ENCODE data around the gene ISCA2.

The ISCA2 gene

DNA sequence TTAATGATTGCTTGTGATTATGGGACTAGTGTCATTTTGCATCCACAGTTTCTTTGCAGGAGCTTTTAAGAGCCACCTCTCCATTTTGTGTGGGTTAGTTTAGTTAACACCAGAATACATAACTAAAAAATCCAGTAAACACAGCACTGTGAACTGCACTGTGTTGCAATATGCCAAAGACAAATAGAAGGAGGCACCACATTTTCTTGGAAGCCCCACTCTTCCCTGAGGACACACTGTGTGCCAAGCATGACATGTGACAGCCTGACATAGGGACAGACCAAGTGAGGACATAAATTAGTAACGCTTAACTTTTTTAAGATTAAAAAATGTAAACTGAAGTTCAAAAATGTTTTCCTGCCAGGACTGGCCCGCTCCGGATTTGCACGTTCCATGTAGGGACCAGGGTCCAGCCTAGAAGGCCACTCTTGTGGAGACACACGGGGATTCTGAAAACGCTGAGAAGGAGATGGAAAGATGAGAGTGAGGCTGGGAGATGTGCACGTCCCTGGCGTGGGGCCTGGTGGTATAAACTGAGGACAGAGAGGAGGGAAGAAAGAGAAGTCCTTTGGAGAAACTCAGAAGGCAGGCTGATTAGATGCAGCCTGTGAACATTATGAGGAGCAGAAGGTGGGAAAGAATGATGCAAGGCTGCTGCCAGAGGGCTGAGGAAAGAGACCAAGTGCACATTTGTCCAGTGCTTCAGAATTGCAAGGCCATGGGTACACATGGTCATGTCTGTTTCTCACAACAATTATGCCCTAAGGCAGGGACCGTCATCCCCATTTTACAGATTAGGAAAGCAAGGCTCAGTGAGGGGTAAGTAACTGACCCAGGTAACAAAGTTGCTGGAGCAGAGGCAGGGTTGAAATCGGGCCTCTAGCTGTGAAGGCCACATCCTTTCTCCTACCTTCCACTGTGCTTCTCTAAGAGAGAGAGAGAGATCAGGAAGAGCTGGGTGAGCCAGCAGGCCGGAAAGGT, 45.1 kb downstream of the ISCA2 start:
- no peak overlapping the region for H3K4me3 ChIP-seq (ENCODE audit: control insufficient read depth, low read depth, low read length)
- TF ChIP-seq, protein P1, sequence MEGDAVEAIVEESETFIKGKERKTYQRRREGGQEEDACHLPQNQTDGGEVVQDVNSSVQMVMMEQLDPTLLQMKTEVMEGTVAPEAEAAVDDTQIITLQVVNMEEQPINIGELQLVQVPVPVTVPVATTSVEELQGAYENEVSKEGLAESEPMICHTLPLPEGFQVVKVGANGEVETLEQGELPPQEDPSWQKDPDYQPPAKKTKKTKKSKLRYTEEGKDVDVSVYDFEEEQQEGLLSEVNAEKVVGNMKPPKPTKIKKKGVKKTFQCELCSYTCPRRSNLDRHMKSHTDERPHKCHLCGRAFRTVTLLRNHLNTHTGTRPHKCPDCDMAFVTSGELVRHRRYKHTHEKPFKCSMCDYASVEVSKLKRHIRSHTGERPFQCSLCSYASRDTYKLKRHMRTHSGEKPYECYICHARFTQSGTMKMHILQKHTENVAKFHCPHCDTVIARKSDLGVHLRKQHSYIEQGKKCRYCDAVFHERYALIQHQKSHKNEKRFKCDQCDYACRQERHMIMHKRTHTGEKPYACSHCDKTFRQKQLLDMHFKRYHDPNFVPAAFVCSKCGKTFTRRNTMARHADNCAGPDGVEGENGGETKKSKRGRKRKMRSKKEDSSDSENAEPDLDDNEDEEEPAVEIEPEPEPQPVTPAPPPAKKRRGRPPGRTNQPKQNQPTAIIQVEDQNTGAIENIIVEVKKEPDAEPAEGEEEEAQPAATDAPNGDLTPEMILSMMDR (conservative IDR thresholded peaks at IDR 0.05; ENCODE audit: control insufficient read depth, insufficient read depth, low read depth, low read length) = no peak
- DNase-seq (ENCODE audit: low read depth) = no peak

DNA sequence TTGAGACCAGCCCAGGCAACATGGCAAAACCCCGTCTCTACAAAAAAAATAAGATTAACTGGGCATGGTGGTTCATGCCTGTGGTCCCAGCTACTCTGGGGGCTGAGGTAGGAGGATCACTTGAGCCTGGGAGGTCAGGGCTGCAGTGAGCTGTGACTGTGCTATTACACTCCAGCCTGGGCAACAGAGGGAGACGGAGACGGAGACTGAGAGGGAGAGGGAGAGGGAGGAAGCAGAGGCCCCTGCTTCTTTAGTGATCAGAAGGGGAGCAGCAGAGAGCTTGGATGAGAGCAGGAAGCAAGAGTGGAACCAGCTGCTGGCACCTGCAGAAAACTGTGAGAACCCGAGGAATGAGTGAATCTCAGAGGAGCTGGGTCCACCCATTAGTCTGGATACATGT, 45.9 kb downstream of the ISCA2 start:
- H3K4me3 ChIP-seq (ENCODE audit: control insufficient read depth, low read depth, low read length) = no peak overlapping the region
- TF ChIP-seq, protein P1 (conservative IDR thresholded peaks at IDR 0.05; ENCODE audit: control insufficient read depth, insufficient read depth, low read depth, low read length) = no peak
- DNase-seq (ENCODE audit: low read depth) = no peak

DNA sequence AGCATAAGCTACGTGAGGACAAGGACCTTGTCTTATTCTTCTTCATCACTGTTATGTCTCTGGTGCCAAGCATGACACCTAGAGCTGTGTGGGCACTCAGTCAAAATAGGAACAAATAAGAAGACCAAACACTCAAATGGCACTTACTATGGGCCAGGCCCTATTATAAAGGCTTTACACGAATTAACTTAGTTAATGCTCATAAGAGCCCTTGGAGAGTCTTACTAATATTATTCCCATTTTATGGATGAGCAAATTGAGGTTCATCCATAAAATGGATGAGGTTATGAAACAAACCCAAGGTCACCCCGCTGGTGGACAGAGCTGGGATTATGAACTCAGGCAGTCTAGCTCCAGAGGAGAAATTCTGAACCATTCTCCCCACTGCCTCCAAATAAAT, 47.7 kb downstream of the ISCA2 start:
- TF ChIP-seq, protein P1 (conservative IDR thresholded peaks at IDR 0.05; ENCODE audit: control insufficient read depth, insufficient read depth, low read depth, low read length) = no peak
- no peak overlapping the region for H3K4me3 ChIP-seq (ENCODE audit: control insufficient read depth, low read depth, low read length)
- no peak for DNase-seq (ENCODE audit: low read depth)

DNA sequence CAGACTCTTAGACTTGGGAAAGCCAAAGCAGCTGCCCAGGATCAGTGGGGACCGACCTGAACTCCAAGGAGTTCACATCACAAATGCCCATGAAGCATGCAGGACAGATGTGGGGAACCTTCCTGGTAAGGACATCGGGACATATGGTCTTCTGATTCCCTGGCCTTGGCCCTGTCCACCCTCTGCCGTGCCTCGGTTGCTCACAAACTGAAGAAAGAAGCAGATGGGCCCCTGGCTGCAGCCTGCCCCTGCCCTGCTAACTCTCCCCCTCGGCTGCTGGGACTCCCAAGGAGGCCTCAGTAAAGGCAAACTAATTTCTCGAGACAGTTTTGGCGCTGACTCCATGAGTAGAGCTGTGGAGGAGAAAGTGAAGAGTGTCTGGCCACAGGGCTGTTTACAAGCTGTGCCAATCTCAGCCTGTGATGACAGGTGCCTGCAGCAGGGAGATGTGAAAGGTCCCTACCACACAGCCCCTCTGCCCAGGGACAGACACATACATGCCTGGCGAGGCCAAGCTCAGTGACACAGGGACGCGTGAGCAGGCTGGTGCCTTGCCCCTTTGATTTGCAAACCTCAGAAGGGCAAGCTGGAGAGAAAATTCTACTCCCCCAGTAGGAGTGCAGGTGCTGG, 48.6 kb downstream of the ISCA2 start:
- DNase-seq (ENCODE audit: low read depth) = no peak
- H3K4me3 ChIP-seq (ENCODE audit: control insufficient read depth, low read depth, low read length) = no peak overlapping the region
- TF ChIP-seq, protein P1 (conservative IDR thresholded peaks at IDR 0.05; ENCODE audit: control insufficient read depth, insufficient read depth, low read depth, low read length) = no peak

DNA sequence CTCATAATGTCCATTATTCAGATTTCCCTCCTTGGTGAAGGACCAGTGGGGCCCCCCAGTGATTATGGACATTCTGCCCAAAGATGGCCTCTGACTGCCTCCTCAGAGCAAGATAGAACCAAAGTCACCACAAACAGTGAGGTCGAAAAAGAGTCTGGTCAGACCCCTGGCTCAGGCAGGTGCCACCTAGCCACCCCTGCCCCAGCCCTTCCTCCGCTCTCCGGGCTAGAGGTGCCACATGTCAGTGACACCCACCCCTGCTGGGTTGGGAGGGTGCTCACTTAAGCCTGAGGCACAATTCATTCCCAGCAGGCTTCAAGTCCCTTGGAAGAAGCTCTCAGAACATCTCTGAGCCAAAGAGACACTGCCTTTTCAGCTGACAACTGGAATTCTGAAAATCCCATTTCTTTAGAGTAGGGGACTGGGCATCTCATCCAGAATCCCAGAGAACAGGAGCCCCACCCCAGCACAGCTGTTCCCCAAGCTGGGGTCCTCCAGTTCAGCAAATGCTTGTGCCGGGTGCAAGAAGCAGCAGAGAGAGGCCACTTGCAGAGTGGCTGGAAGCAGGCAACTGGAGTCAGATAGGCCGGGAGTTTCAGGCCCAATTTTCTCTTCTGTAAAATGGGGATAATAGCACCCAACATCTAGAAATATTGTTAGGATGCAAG, 50.3 kb downstream of the ISCA2 start:
- no peak for DNase-seq (ENCODE audit: low read depth)
- H3K4me3 ChIP-seq (ENCODE audit: control insufficient read depth, low read depth, low read length) = no peak overlapping the region
- TF ChIP-seq, protein P1 (conservative IDR thresholded peaks at IDR 0.05; ENCODE audit: control insufficient read depth, insufficient read depth, low read depth, low read length) = no peak

DNA sequence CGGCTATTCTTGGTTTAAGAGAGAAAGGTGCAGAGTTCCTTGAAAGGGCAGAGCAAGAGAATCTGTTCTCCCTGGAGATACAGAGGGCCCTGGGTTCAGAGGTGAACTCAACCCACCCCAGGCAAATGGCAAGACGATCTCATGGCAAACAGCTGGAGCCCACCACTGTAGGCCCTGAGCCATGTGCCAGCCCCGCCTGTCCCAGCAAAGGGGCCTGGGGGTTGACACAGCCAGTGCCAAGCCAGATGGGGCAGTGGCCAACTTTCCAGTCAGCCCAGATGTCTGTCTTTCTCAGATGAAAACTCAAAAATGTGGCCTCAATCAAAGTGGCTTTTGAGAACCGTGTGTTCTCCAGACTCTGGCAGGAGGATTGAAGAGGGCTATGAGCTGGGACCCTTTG, 51.8 kb downstream of the ISCA2 start:
- TF ChIP-seq, protein P1 (conservative IDR thresholded peaks at IDR 0.05; ENCODE audit: control insufficient read depth, insufficient read depth, low read depth, low read length) = no peak
- no peak overlapping the region for H3K4me3 ChIP-seq (ENCODE audit: control insufficient read depth, low read depth, low read length)
- no peak for DNase-seq (ENCODE audit: low read depth)

Measured in fibroblast of mammary gland (primary cell).